Subcutaneous abdominal adipose tissue (tissue), 5 donors: Measurements from ENCODE around the gene PTCD1.

Experiments
- H3K27ac ChIP-seq: one replicate; pipeline ENCODE4 v1.7.0; 2013; ENCODE audit warnings: low read depth, mild to moderate bottlenecking, inconsistent platforms, low read length, moderate library complexity
- H3K27me3 ChIP-seq, 5 donors: one replicate each; pipeline ENCODE4 v1.7.0; 2013; ENCODE audit warnings: low read length in 5 of 5, inconsistent platforms in 1 of 5; ENCODE audit not compliant: control insufficient read depth in 5 of 5, insufficient read depth in 4 of 5
- H3K36me3 ChIP-seq, 5 donors: one replicate each; pipeline ENCODE4 v1.7.0; 2013; ENCODE audit warnings: low read length in 5 of 5; ENCODE audit not compliant: control insufficient read depth in 5 of 5, insufficient read depth in 5 of 5
- H3K4me1 ChIP-seq, 5 donors: one replicate each; pipeline ENCODE4 v1.7.0; 2013; ENCODE audit warnings: low read length in 5 of 5, mild to moderate bottlenecking in 3 of 5, moderate library complexity in 1 of 5; ENCODE audit not compliant: control insufficient read depth in 5 of 5, insufficient read depth in 5 of 5
- H3K4me3 ChIP-seq, 5 donors: one replicate each; pipeline ENCODE4 v1.7.0; 2013; ENCODE audit warnings: low read length in 5 of 5, low read depth in 1 of 5
- H3K9ac ChIP-seq, 5 donors: one replicate each; pipeline ENCODE4 v1.7.0; 2013; ENCODE audit warnings: low read length in 5 of 5, mild to moderate bottlenecking in 4 of 5, moderate library complexity in 3 of 5
- H3K9me3 ChIP-seq, 5 donors: one replicate each; pipeline ENCODE4 v1.7.0; 2013; ENCODE audit warnings: low read length in 5 of 5; ENCODE audit not compliant: control insufficient read depth in 5 of 5
- donor health status: healthy.
- donor health status: healthy.
- donor health status: healthy.
- donor health status: healthy.
- donor health status: healthy.

PTCD1 gene

GRCh38 chr7:99374111-99375064 is 64.2 kb downstream of the PTCD1 start, which contains the start of gene ARPC1B:
ARPC1B (plus strand) TSS chr7:99374730; CDS start chr7:99385715, 10,985 bp downstream.
- Histone ChIP-seq H3K9ac (peak within 1 kb of the TSS in 4 of 5 donors; percentile 66 to 78 (median 70)), H3K27me3 (no peaks in the 10 kb centered on the region), H3K4me1 (peaks cover 7 to 32% (median 26%) of the 10 kb centered on the region in 5 donors), H3K9me3 (no peaks in the 10 kb centered on the region), H3K4me3 (peak within 1 kb of the TSS in 4 of 5 donors; percentile 65 to 86 (median 78)), H3K36me3 (peaks cover 0 to 11% (median 0%) of the 10 kb centered on the region in 5 donors), H3K27ac (peak within 1 kb of the TSS; percentile 75)

GRCh38 chr7:99373091-99374066 is 65.2 kb downstream of the PTCD1 start:
- Histone ChIP-seq H3K4me3 (peak overlapping the region in 4 of 5 donors; percentile 65 to 86 (median 78)), H3K36me3 (peaks cover 0 to 17% (median 5%) of the 10 kb centered on the region in 5 donors), H3K27me3 (no peaks in the 10 kb centered on the region), H3K9ac (peak overlapping the region in 3 of 5 donors; percentile 66 to 78 (median 73)), H3K4me1 (peaks cover 2 to 26% (median 20%) of the 10 kb centered on the region in 5 donors), H3K9me3 (no peaks in the 10 kb centered on the region), H3K27ac (peak overlapping the region; percentile 75)

GRCh38 chr7:99372275-99373090 is 66.1 kb downstream of the PTCD1 start:
- Histone ChIP-seq H3K9ac (no peak overlapping the region), H3K27ac (no peak overlapping the region), H3K4me1 (peaks cover 2 to 26% (median 20%) of the 10 kb centered on the region in 5 donors), H3K4me3 (no peak overlapping the region), H3K27me3 (no peaks in the 10 kb centered on the region), H3K36me3 (peaks cover 0 to 12% (median 5%) of the 10 kb centered on the region in 5 donors), H3K9me3 (no peaks in the 10 kb centered on the region)

- no peak overlapping the region for H3K9ac ChIP-seq
- no peaks in the 10 kb centered on the region for H3K27me3 ChIP-seq
These were observed 67.2 kb downstream of the PTCD1 start for GRCh38 chr7:99371376-99371920.

GRCh38 chr7:99369767-99370391 is 68.7 kb downstream of the PTCD1 start:
- Histone ChIP-seq H3K4me3 (no peak overlapping the region), H3K27me3 (no peaks in the 10 kb centered on the region), H3K36me3 (peaks cover 0 to 32% (median 23%) of the 10 kb centered on the region in 5 donors), H3K4me1 (peaks cover 2 to 15% (median 14%) of the 10 kb centered on the region in 5 donors), H3K9me3 (no peaks in the 10 kb centered on the region), H3K27ac (no peak overlapping the region), H3K9ac (no peak overlapping the region)

More at GRCh38 chr7:99371376-99371920, 67.2 kb downstream of the PTCD1 start:
- Histone ChIP-seq H3K4me1 (peaks cover 2 to 26% (median 20%) of the 10 kb centered on the region in 5 donors), H3K4me3 (no peak overlapping the region), H3K9me3 (no peaks in the 10 kb centered on the region), H3K27ac (no peak overlapping the region), H3K36me3 (peaks cover 0 to 18% (median 15%) of the 10 kb centered on the region in 5 donors)

GRCh38 chr7:99368750-99369389 is 69.7 kb downstream of the PTCD1 start:
- Histone ChIP-seq H3K4me1 (peaks cover 2 to 9% (median 9%) of the 10 kb centered on the region in 5 donors), H3K9me3 (no peaks in the 10 kb centered on the region), H3K27me3 (no peaks in the 10 kb centered on the region), H3K36me3 (peaks cover 0 to 42% (median 31%) of the 10 kb centered on the region in 5 donors), H3K27ac (no peak overlapping the region), H3K9ac (no peak overlapping the region), H3K4me3 (no peak overlapping the region)
